Measurements from ENCODE around the gene UBE2L6.

UBE2L6 gene
- 65.6 to 128 reads per million in 2 experiments for total RNA-seq

DNA sequence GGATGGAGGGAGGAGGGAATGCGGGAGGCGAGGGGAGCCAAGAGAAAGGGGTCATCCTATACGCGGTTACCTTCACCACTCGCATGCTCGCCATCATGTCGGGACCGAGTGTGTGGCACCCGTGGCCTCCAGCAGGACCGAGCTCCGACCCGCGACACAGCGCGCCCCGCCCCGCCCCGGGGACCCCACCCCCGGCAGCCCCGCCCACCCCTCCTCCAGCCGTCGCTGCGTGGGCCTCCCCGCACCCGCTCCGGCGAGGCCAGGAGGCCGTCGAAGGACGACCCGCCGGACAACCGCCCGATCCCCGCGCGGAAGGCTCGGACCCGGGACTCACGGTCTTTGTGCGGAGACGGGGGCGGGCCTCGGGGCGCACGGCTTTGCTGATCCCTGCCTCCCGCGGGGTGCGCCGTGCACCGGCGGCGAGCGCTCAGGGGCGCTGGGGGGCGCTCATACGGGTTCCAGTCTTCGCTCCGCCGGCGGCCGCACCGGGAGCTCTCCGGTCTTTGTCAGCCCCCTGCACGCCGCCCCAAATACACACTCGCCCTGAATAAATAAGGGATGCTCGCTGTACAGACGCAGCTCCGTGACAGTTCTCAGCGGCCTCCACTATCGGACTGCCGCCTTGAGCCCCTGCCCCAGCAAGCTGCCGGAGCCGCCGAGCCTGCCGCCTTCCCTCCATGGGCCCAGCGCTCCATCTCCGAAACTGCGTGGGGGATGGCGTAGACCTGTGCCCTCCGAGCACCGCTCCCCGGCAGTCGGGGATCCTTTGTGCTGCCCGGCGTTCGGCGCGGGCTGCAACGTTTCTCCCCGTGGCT lies at the start of gene UBE2L6:
TSS of gene UBE2L6 (minus strand) at position 158 of the 815 bp plus-strand sequence. CDS start at position 97, 61 bp downstream.
- DNase-seq (ENCODE audit: low read depth) = peak; percentile 81

GRCh38 chr11:57616595-57616994 lies 49.1 kb upstream of the UBE2L6 start:
- DNase-seq (ENCODE audit: low read depth) = no peak

GRCh38 chr11:57615308-57615707 lies 47.8 kb upstream of the UBE2L6 start:
- no peak for DNase-seq (ENCODE audit: low read depth)

DNA sequence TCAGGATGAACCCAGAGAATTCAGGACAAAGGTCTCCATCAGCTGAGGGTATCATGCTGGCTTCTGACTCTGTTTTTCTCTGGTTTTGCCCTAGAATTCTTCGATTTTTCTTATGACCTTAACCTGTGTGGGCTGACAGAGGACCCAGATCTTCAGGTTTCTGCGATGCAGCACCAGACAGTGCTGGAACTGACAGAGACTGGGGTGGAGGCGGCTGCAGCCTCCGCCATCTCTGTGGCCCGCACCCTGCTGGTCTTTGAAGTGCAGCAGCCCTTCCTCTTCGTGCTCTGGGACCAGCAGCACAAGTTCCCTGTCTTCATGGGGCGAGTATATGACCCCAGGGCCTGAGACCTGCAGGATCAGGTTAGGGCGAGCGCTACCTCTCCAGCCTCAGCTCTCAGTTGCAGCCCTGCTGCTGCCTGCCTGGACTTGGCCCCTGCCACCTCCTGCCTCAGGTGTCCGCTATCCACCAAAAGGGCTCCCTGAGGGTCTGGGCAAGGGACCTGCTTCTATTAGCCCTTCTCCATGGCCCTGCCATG lies 46.8 kb upstream of the UBE2L6 start:
- no peak for DNase-seq (ENCODE audit: low read depth)

- DNase-seq (ENCODE audit: low read depth) = no peak
Observed at GRCh38 chr11:57610170-57610569, 42.7 kb upstream of the UBE2L6 start.

DNA sequence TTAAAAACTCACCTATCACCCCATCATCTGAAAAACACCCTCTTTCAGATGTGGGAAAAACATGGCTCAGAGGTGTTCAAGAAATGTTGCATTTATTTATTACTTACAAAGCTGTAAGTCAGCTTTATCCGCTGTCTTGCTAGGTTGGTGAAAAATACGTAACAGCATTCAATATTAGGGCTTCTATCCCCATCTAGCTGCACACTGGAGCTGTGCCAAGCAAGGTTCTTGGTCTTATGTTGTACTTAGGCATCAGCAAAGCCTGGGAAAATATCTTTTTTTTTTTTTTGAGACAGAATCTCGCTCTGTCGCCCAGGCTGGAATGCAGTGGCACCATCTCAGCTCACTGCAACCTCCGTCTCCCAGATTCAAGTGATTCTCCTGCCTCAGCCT lies 37.6 kb upstream of the UBE2L6 start:
- DNase-seq (ENCODE audit: low read depth) = no peak

- DNase-seq (ENCODE audit: low read depth) = no peak
Observed at GRCh38 chr11:57604296-57605027, 37.0 kb upstream of the UBE2L6 start.

- no peak for DNase-seq (ENCODE audit: low read depth)
Observed at GRCh38 chr11:57601297-57601696, 33.8 kb upstream of the UBE2L6 start.

GRCh38 chr11:57599381-57599780 lies 31.9 kb upstream of the UBE2L6 start:
- no peak for DNase-seq (ENCODE audit: low read depth)

- no peak for DNase-seq (ENCODE audit: low read depth)
Observed at GRCh38 chr11:57598831-57599155, 31.3 kb upstream of the UBE2L6 start.

DNA sequence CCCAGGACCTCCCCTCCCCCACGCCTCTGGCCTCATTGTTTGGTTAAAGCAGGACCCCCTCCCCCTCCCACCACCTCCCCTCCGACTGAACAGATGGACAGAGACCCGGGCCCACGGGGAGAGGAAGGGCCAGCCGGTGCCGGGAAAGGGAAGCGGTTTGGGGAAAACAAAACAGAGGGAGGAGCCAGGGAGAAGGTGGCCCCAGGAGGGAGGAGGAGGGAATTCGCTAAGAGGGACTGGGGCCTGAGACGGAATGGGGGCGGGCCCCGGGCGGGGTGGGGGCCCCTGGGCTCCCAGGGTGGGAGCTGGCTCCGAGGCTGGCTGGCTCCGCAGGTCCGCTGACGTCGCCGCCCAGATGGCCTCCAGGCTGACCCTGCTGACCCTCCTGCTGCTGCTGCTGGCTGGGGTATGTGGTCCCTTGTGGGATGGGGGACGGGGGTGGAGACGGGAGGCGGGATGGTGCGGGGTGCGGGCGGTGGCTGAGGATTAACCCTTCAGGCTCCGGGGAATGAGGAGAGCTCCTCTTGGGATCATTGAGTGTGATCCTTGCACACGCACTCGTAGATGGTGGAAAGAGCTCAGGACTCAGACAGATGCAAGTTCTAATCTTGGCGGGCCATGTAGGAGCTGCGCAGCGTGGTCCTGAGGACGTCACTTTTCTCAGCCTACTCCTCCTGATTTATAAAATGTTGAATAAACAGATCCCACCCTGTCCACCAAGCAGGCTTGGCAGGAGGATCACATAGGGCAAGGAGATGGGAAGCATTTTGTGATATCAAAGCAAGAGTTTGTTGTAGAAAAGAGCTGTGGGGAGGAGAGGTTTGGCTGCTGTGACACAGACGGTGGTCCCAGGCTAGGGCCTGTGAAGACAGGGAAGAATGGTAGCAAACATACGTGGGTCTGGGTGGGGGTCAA lies 30.7 kb upstream of the UBE2L6 start:
- DNase-seq (ENCODE audit: low read depth) = no peak

GRCh38 chr11:57597461-57597915 lies 30.0 kb upstream of the UBE2L6 start, which contains the start of gene SERPING1:
Gene SERPING1, plus strand, starts transcription at chr11:57597685. Its CDS starts 586 bp downstream, at chr11:57598271.
- DNase-seq (ENCODE audit: low read depth) = no peak

- no peak for DNase-seq (ENCODE audit: low read depth)
Observed at GRCh38 chr11:57596266-57596885, 28.9 kb upstream of the UBE2L6 start.

DNA sequence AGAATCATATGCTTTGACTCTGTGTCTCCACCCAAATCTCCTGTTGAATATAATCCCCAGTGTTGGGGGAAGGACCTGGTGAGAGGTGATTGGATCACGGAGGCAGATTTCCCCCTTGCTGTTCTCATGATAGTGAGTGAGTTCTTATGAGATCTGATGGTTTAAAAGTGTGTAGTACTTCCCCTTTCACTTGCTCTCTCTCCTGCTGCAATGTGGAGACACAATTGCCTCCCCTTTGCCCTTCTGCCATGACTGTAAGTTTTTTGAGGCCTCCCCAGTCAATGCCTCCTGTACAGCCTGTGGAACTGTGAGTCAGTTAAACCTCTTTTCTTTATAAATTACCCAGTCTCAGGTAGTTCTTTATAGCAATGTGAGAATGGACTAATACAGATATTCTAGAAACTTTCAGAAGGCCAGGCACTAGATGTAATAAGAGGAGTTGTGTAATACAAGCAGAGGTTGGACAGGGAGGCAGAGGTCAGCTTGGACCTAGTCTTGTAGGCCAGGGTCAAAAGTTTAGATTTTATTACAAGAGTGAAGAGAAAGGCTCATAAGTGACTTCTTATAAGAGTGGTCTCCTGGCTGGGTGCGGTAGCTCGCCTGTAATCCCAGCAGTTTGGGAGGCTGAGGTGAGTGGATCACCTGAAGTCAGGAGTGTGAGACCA lies 20.7 kb upstream of the UBE2L6 start:
- DNase-seq (ENCODE audit: low read depth) = no peak

DNA sequence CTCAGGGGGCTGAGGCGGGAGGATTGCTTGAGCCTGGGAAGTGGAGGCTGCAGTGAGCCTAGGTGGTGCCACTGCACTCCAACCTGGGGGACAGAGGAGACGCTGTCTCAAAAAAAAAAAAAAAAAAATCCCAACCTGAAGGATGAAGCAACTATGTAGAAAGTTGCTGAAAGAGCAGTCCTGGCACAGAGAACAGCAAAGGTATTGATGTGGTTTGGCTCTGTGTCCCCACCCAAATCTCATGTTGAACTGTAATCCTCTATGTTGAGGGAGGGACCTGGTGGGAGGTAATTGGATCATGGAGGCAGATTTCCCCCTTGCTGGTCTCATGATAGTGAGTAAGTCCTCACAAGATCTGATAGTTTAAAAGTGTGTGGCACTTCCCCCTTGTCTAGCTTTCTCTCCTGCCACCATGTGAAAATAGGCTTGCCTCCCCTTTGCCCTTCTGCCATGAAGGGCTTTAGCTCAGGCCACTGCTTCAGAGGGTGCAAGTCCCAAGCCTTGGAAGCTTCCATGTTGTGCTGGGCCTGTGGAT lies 19.3 kb upstream of the UBE2L6 start:
- no peak for DNase-seq (ENCODE audit: low read depth)

DNA sequence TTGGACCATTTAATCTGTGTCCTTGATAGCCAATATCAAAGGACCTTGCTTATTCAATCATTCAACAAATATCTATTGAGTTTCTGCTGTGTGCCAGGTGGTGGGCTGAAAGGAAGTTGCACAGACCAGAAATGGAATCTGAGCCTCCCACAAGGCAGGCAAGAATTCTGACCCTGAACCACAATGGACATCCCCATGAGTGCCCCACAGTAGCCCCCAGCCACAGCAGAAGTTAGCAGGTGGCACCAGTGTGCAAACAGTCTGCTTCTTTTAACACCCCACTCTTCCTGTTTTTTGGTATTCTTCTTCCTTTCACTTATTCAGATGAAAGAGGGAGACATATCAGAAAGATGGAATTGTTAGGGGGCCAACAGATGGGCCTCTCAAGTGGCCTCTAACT lies 17.8 kb upstream of the UBE2L6 start:
- no peak for DNase-seq (ENCODE audit: low read depth)

- no peak for DNase-seq (ENCODE audit: low read depth)
Observed at GRCh38 chr11:57584341-57584740, 16.9 kb upstream of the UBE2L6 start.

GRCh38 chr11:57574061-57574460 lies 6.6 kb upstream of the UBE2L6 start:
- no peak for DNase-seq (ENCODE audit: low read depth)

- no peak for DNase-seq (ENCODE audit: low read depth)
Observed at GRCh38 chr11:57571606-57572005, 4.1 kb upstream of the UBE2L6 start.

GRCh38 chr11:57568330-57568766 lies 876 bp upstream of the UBE2L6 start:
- DNase-seq (ENCODE audit: low read depth) = no peak
